GM19238 (cell line): ENCODE results near the gene HAUS6.
A peak's percentile ranks its signal among the peaks of the same experiment; 100 is the strongest.
"Not testable (repeated sequence)": the region's sequence is repeated elsewhere in the genome, so short reads cannot be mapped to it uniquely, and the experiment has no call there.

ENCODE experiments used
- DNase-seq: peaks from one replicate; pipeline ENCODE4 v3.0.0; 2011; ENCODE audit warnings: low spot score; ENCODE audit not compliant: insufficient read length

Gene HAUS6, protein sequence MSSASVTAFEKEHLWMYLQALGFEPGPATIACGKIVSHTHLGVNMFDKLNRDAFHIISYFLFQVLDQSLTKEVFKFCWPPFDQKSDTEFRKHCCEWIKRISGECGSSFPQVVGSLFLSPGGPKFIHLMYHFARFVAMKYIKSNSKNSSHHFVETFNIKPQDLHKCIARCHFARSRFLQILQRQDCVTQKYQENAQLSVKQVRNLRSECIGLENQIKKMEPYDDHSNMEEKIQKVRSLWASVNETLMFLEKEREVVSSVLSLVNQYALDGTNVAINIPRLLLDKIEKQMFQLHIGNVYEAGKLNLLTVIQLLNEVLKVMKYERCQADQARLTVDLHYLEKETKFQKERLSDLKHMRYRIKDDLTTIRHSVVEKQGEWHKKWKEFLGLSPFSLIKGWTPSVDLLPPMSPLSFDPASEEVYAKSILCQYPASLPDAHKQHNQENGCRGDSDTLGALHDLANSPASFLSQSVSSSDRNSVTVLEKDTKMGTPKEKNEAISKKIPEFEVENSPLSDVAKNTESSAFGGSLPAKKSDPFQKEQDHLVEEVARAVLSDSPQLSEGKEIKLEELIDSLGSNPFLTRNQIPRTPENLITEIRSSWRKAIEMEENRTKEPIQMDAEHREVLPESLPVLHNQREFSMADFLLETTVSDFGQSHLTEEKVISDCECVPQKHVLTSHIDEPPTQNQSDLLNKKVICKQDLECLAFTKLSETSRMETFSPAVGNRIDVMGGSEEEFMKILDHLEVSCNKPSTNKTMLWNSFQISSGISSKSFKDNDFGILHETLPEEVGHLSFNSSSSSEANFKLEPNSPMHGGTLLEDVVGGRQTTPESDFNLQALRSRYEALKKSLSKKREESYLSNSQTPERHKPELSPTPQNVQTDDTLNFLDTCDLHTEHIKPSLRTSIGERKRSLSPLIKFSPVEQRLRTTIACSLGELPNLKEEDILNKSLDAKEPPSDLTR

GRCh38 chr9:19102631-19103345 lies at the start of gene HAUS6:
Gene HAUS6, minus strand, starts transcription at chr9:19102904. Its CDS starts 253 bp downstream, at chr9:19102651.
- DNase-seq, result peak; percentile 83

DNA sequence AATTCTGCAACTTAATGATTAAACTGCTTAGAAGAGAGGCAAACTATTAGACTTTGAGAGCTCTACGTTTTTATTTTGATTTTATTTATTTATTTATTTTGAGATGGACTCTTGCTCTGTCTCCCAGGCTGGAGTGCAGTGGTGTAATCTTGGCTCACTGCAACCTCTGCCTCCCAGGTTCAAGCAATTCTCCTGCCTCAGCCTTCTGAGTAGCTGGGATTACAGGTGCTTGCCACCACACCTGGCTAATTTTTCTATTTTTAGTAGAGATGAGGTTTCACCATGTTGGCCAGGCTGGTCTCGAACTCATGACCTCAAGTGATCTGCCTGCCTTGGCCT lies 49.4 kb upstream of the HAUS6 start:
- not testable (repeated sequence) for DNase-seq

DNA sequence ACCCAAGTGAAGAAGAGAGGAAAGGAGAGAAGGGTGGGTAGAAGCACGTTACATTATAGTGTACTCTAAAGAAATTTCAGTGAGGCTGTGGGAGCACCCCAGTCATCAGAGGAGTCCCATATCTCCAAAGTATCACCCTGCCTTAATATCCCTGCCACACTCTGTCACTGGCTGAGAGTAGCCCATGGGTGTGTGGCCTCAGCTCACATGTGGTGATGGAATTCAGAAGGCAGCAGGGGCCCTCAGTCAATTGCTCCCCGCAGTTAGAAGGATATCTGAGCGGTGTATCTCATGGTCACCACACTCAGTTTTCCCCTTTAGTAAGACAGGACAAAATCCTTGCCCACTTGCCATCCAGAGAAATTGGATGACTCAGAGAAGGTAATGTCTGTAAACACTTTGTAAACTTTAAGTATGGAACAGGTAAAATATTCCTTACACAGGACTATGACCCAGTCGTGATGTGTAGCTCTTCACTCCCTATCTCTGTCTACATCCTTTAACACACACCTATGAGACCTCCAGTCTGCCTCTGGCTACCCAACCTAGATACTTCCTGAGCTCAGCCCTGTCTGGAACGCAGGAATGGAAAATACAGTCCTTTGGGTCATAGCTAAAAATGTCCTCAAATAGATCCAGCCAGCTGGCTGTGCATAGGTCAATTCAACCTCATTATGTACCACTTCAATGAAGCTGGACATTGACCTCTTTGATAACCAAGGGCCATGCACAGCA lies 48.9 kb upstream of the HAUS6 start:
- no peak for DNase-seq

DNA sequence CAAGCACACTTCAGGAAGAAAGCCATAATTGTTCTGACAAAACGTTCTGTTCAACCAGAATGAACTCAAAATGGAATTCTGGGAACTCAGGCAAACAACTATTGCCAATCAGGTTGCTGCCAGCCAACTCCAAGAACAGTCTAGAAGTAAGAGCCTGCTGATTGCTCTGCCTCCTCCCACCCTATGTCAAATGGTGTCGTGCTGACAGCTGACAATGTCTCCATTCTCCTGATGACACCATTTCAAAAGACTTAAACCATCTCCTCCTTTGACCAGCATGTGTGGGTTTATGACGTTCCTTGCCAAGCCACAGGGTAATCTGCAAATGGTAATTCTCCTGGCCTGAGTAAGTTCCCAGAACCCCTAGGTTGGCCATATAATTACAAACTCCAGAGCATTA lies 46.5 kb upstream of the HAUS6 start:
- no peak for DNase-seq

DNA sequence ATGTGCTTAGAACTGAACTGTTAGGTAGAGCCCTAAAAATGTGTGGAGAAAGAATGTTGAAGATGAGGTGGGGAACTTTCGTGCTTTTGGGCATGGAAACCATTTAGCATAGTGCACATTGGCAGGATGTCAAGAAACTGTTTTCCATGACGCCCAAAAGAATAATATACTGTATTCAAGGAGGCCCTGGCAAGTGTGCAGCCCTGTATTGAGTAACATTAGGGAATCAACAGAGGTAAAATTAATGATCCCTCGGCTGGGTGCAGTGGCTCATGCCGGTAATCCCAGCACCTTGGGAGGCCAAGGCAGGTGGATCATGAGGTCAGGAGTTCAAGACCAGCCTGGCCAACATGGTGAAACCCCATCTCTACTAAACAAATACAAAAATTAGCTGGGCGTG lies 45.5 kb upstream of the HAUS6 start:
- DNase-seq, result no peak

- DNase-seq, result no peak
Observed at GRCh38 chr9:19146441-19147024, 43.8 kb upstream of the HAUS6 start.

DNA sequence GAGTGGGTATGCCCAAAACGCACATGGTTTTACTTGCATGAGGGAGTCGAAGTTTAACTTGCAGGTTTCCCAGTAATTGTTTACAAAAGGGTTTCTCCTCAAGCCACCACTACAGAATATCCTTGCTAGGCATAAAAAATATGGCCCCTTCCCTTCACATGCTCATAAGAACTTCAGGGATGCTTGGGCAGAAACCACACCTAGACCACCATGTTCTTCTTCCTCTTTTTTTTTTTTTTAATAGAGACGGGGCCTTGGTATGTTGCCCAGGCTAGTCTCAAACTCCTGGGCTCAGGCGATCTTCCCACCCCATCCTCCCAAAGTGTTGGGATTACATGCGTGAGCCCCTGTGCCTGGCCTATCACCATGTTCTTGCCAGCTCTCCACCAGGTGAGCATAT lies 43.2 kb upstream of the HAUS6 start:
- DNase-seq, result no peak

DNA sequence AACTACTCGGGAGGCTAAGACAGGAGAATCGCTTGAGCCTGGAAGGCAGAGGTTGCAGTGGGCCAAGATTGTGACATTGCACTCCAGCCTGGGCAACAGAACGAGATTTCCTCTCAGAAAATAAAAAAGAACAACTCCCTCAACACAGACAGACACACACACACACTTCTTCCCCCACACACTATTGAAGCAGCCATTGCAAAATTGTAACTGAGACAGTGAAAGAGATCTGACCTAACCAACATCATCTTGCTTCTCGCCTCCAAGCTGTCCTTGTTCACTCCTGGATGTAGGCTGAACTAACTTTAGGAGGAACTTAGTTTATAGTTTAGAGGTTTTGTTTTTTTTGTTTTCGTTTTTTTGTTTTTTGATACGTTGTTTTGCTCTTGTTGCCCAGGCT lies 37.6 kb upstream of the HAUS6 start:
- no peak for DNase-seq

- DNase-seq, result no peak
Observed at GRCh38 chr9:19138084-19138483, 35.4 kb upstream of the HAUS6 start.

- no peak for DNase-seq
Observed at GRCh38 chr9:19137282-19137681, 34.6 kb upstream of the HAUS6 start.

GRCh38 chr9:19136129-19136528 lies 33.4 kb upstream of the HAUS6 start:
- DNase-seq, result no peak

DNA sequence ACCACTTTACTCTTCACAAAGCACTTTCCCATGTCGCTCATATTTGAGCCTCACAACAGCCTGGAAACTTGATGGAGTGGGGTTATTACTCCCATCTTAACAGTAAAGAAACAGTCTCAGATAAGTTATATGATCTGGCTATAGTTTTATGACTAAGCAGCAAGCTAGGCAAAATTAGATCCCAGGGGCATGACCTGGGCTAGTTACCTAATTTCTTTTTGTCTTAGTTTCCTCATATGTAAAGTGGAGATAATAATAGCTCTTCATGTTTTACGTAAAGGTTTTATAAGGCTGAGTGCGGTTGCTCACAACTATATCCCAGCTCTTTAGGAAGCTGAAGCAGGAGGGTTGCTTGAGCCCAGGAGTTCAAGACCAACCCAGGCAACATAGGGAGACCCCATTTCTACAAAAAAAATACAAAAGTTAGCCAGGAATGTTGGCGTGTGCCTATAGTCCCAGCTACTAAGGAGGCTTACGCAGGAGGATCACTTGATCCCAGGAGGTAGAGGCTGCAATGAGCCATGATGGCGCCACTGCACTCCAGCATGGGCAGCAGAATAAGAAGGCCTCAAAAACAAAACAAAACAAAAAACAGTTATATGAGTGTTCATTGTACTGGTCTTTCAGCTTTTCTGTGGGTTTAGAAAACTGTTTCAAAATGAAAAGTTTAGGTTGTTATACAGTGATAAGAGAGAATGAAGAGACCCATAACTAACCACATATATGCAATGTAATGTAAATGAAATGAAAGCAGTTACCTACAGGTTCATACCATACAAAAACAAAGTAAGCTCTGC lies 31.0 kb upstream of the HAUS6 start:
- DNase-seq, result no peak

DNA sequence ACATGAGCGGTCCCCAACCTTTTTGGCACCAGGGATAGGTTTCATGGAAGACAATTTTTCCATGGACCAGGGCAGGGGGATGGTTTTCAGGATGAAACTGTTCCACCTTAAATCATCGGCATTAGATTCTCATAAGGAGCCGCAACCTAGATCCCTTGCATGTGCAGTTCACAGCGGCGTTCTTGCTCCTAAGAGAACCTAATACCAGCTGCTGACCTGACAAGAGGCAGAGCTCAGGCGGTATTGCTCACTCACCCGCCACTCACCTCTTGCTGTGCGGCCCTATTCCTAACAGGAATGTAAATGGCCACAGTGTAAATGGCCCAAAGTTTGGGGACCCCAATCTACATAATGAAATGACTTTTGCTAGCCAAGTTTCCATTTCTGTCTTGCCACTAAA lies 27.7 kb upstream of the HAUS6 start:
- no peak for DNase-seq

DNA sequence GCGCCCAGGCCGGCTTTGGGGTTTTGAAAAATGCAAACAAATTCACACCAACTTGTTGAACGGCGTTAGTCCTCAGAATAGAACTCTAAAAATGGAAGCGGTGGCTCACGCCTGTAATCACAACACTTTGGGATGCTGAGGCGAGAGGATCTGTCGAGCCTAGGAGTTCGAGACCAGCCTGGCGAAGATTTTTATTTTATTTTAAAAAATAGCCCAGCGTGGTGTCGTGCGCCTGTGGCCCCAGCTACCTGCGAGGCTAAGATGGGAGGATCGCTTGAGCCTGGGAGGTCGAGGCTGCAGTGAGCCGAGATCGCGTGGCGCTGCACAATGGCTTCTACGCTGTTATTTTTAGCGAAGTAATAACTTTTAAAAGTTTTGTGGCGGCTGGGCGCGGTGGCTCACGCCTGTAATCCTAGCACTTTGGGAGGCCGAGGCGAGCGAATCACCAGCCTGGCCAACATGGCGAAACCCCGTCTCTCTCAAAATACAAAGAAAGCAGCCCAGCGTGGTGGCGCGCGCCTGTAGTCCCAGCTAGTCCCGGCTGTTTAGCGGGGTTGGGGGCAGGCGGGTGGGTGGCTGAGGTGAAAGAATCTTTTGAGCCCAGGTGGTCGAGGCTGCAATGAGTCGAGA lies 25.3 kb upstream of the HAUS6 start:
- DNase-seq, result no peak

DNA sequence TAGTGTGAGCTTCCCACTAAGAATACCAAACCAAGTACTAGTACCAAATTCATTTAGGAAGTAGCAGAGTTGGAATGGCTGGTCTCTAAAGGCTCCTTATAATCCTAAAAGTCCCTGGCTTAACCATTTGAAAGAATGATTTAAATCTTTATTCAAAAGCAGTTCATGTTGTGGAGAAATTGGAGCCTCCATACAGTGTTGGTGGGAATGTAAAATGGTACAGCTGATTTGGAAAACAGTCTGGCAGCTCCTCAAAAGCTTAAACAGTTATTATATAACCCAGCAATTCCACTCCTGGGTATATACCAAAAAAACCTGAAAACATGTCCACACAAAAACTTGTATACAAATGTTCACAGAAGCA lies 21.7 kb upstream of the HAUS6 start:
- DNase-seq, result no peak

GRCh38 chr9:19122490-19123042 lies 19.9 kb upstream of the HAUS6 start:
- no peak for DNase-seq

- no peak for DNase-seq
Observed at GRCh38 chr9:19120877-19121276, 18.2 kb upstream of the HAUS6 start.

- DNase-seq, result no peak
Observed at GRCh38 chr9:19119801-19120440, 17.2 kb upstream of the HAUS6 start.

GRCh38 chr9:19119246-19119645 lies 16.5 kb upstream of the HAUS6 start:
- DNase-seq, result no peak
